H1 (cell line): ENCODE results near the gene DNAJC22. TPM values are rescaled to one million over a fixed set of nuclear protein-coding genes. Genes with fewer than 3 reads are reported as not detected.

Experiments used
- CTCF ChIA-PET: fragments of 300-600 bp; sonication (Branson Sonifier 250); formaldehyde crosslinking; loops from one replicate; lab custom pipeline; 2021; ENCODE audit not compliant: partially characterized antibody; lab: Charles Lee
- POLR2A ChIA-PET: fragments of 300-600 bp; sonication (Branson Sonifier 250); formaldehyde crosslinking; loops from one replicate; lab custom pipeline; 2021; ENCODE audit warnings: inconsistent platforms; ENCODE audit not compliant: partially characterized antibody; lab: Charles Lee
- DNase-seq, 2 experiments: peaks; one replicate each; pipeline versions ENCODE4 v3.0.0 to v3.0.0-alpha.2; 2010 to 2022; ENCODE audit warnings: low spot score in 2 of 2, low read depth in 1 of 2, mixed read lengths in 1 of 2
- FAIRE-seq: peaks from 2 replicates; lab custom pipeline; 2011; peaks lifted over from hg19 to GRCh38; lab: Jason Lieb, UNC
- H2AFZ ChIP-seq: 2 replicates; pipeline ENCODE4 v1.8.1; 2012; ENCODE audit warnings: low read length, inconsistent platforms
- H2AK5ac ChIP-seq: 2 replicates; pipeline ENCODE4 v1.6.1; 2013; ENCODE audit warnings: low read depth, low read length
- H2BK120ac ChIP-seq: replicated peaks from 2 replicates; pipeline ENCODE3; 2013; ENCODE audit warnings: low read depth, low read length, inconsistent platforms
- H2BK12ac ChIP-seq: 2 replicates; pipeline ENCODE4 v1.6.1; 2013; ENCODE audit warnings: low read depth, low read length
- H2BK15ac ChIP-seq: 2 replicates; pipeline ENCODE4 v1.6.1; 2013; ENCODE audit warnings: low read length
- H2BK20ac ChIP-seq: 2 replicates; pipeline ENCODE4 v1.6.1; 2013; ENCODE audit warnings: low read length
- H2BK5ac ChIP-seq: 2 replicates; pipeline ENCODE4 v1.6.1; 2013; ENCODE audit warnings: low read depth, low read length
- H3K14ac ChIP-seq: 2 replicates; pipeline ENCODE4 v1.6.1; 2013; ENCODE audit warnings: inconsistent platforms; ENCODE audit not compliant: insufficient read length
- H3K18ac ChIP-seq: 2 replicates; pipeline ENCODE4 v1.6.1; 2013; ENCODE audit warnings: low read length; ENCODE audit errors: extremely low read depth
- H3K23ac ChIP-seq: 2 replicates; pipeline ENCODE4 v1.6.1; 2013; ENCODE audit warnings: inconsistent platforms; ENCODE audit not compliant: insufficient read length
- H3K23me2 ChIP-seq: 2 replicates; pipeline ENCODE4 v1.6.1; 2013; ENCODE audit warnings: low read depth, low read length
- H3K27ac ChIP-seq: 2 replicates; pipeline ENCODE4 v1.6.1; 2011; ENCODE audit warnings: low read depth, low read length, inconsistent platforms
- H3K27me3 ChIP-seq, 4 experiments: replicated peaks in 1 of 4; 1 replicate in 1 of 4; 2 replicates in 3 of 4; pipeline versions ENCODE4 v1.6.1 to v1.8.1; 2011 to 2013; ENCODE audit warnings: low read length in 3 of 4, mild to moderate bottlenecking in 3 of 4, inconsistent platforms in 2 of 4, mixed read lengths in 2 of 4, moderate library complexity in 1 of 4; ENCODE audit not compliant: control insufficient read depth in 3 of 4, insufficient read depth in 3 of 4; ENCODE audit errors: extremely low read depth in 1 of 4
- H3K36me3 ChIP-seq, 4 experiments: 2 replicates each; pipeline versions ENCODE4 v1.6.1 to v1.8.1; 2011 to 2013; ENCODE audit warnings: mild to moderate bottlenecking in 4 of 4, low read length in 3 of 4, moderate library complexity in 2 of 4, control low read depth in 1 of 4, inconsistent platforms in 1 of 4; ENCODE audit not compliant: insufficient read depth in 4 of 4, control insufficient read depth in 2 of 4
- H3K4ac ChIP-seq: replicated peaks from 2 replicates; pipeline ENCODE3; 2013; ENCODE audit warnings: low read length, low read depth, mixed read lengths, inconsistent platforms; ENCODE audit not compliant: insufficient read length
- H3K4me1 ChIP-seq, 4 experiments: replicated peaks in 1 of 4; 1 replicate in 1 of 4; 2 replicates in 3 of 4; pipeline versions ENCODE4 v1.6.1 to v1.8.1; 2011 to 2013; ENCODE audit warnings: low read length in 3 of 4, inconsistent platforms in 2 of 4, mixed read lengths in 1 of 4; ENCODE audit not compliant: insufficient read depth in 4 of 4, control insufficient read depth in 3 of 4
- H3K4me2 ChIP-seq, 2 experiments: 2 replicates each; pipeline versions ENCODE4 v1.6.1 to v1.8.1; 2011 to 2013; ENCODE audit warnings: low read depth in 2 of 2, low read length in 2 of 2, control low read depth in 1 of 2, inconsistent platforms in 1 of 2, mild to moderate bottlenecking in 1 of 2; ENCODE audit not compliant: insufficient read depth in 1 of 2
- H3K4me3 ChIP-seq, 4 experiments: fragments of 200-600, 300-600 bp in 1 of 4; sonication (generic), shearing (Covaris generic), sonication (Bioruptor Twin) in 1 of 4; 2 replicates each; pipeline versions ENCODE4 v1.5.1 to v1.8.1; 2011 to 2016; ENCODE audit warnings: low read length in 4 of 4, low read depth in 3 of 4, control low read depth in 2 of 4, inconsistent platforms in 2 of 4, mild to moderate bottlenecking in 2 of 4, mixed read lengths in 1 of 4, moderate library complexity in 1 of 4; ENCODE audit not compliant: insufficient read depth in 2 of 4; ENCODE audit errors: extremely low read depth in 1 of 4
- H3K56ac ChIP-seq: replicated peaks from 2 replicates; pipeline ENCODE3; 2013; ENCODE audit warnings: low read depth, mild to moderate bottlenecking, mixed read lengths, low read length, inconsistent platforms; ENCODE audit not compliant: insufficient read length
- H3K79me1 ChIP-seq: 2 replicates; pipeline ENCODE4 v1.6.1; 2013; ENCODE audit warnings: low read depth, low read length, control low read depth
- H3K79me2 ChIP-seq, 2 experiments: 2 replicates each; pipeline versions ENCODE4 v1.6.1 to v1.8.1; 2012 to 2013; ENCODE audit warnings: low read length in 2 of 2, mild to moderate bottlenecking in 2 of 2, inconsistent platforms in 1 of 2; ENCODE audit not compliant: insufficient read depth in 2 of 2, control insufficient read depth in 1 of 2
- H3K9ac ChIP-seq, 4 experiments: replicated peaks in 1 of 4; 1 replicate in 1 of 4; 2 replicates in 3 of 4; pipeline versions ENCODE4 v1.6.1 to v1.8.1; 2011 to 2013; ENCODE audit warnings: low read depth in 3 of 4, low read length in 3 of 4, control low read depth in 2 of 4, mild to moderate bottlenecking in 2 of 4, moderate library complexity in 2 of 4, inconsistent platforms in 1 of 4; ENCODE audit errors: extremely low read depth in 1 of 4
- H3K9me3 ChIP-seq, 2 experiments: 2 replicates each; pipeline versions ENCODE4 v1.6.1 to v1.8.1; 2012 to 2013; ENCODE audit warnings: mild to moderate bottlenecking in 2 of 2, moderate library complexity in 2 of 2, control low read depth in 1 of 2, inconsistent platforms in 1 of 2, low read depth in 1 of 2, low read length in 1 of 2, mixed read lengths in 1 of 2; ENCODE audit not compliant: insufficient read depth in 2 of 2
- H4K20me1 ChIP-seq, 2 experiments: replicated peaks in 1 of 2; 2 replicates each; pipeline versions ENCODE3 to v1.8.1; 2011 to 2013; ENCODE audit warnings: inconsistent platforms in 2 of 2, low read length in 2 of 2, mild to moderate bottlenecking in 1 of 2; ENCODE audit not compliant: insufficient read depth in 2 of 2, control insufficient read depth in 1 of 2
- H4K5ac ChIP-seq: 2 replicates; pipeline ENCODE4 v1.6.1; 2013; ENCODE audit warnings: low read length, low read depth, mixed read lengths, inconsistent platforms; ENCODE audit not compliant: insufficient read length
- H4K8ac ChIP-seq: 2 replicates; pipeline ENCODE4 v1.8.0; 2013; ENCODE audit warnings: mild to moderate bottlenecking, moderate library complexity, low read length, inconsistent platforms; ENCODE audit not compliant: insufficient read depth; ENCODE audit errors: extremely low read depth
- H4K91ac ChIP-seq: replicated peaks from 2 replicates; pipeline ENCODE3; 2013; ENCODE audit warnings: low read length, mixed read lengths, inconsistent platforms; ENCODE audit not compliant: insufficient read length
- CHD2 ChIP-seq: IDR thresholded peaks from 2 replicates; pipeline ENCODE4 v1.6.1; 2012; ENCODE audit warnings: low read length, improper control_type of control experiment
- EGR1 ChIP-seq: IDR thresholded peaks from 2 replicates; pipeline ENCODE4 v1.6.1; 2011; ENCODE audit warnings: low read depth, low read length, borderline replicate concordance
- GABPA ChIP-seq: IDR thresholded peaks from 2 replicates; pipeline ENCODE4 v1.6.1; 2011; ENCODE audit warnings: mild to moderate bottlenecking, low read length, moderate library complexity, borderline replicate concordance; ENCODE audit not compliant: insufficient read depth
- HDAC2 ChIP-seq, 2 experiments: fragments of 300-600 bp in 1 of 2; sonication (generic) in 1 of 2; IDR thresholded peaks; 2 replicates each; pipeline ENCODE4 v1.6.1; 2011 to 2012; ENCODE audit warnings: low read depth in 2 of 2, low read length in 2 of 2, mild to moderate bottlenecking in 2 of 2, moderate library complexity in 2 of 2, borderline replicate concordance in 1 of 2, inconsistent platforms in 1 of 2
- HDAC6 ChIP-seq: IDR thresholded peaks from one replicate; pipeline ENCODE4 v1.7.1; 2012; ENCODE audit warnings: low read depth, mild to moderate bottlenecking, inconsistent platforms, low read length, moderate library complexity
- SP4 ChIP-seq: IDR thresholded peaks from 2 replicates; pipeline ENCODE4 v1.6.1; 2012; ENCODE audit warnings: low read length, inconsistent platforms
- WGBS, 2 experiments: shearing (Covaris generic) in 1 of 2; methylation state at CpG; one replicate each; pipeline versions ENCODE4 v1.1.6 to v1.1.7; 2013 to 2015; ENCODE audit warnings: low lambda C conversion rate in 2 of 2, mixed read lengths in 2 of 2, inconsistent platforms in 1 of 2, low coverage in 1 of 2, missing lambda C conversion rate in 1 of 2; ENCODE audit not compliant: insufficient replicate concordance in 2 of 2, insufficient coverage in 1 of 2, insufficient read length in 1 of 2; ENCODE audit errors: extremely low coverage in 1 of 2, missing lambda C conversion rate in 1 of 2; 5-methylcytosine and 5-hydroxymethylcytosine counted together
- long read RNA-seq, 2 experiments: library from RNA in 1 of 2; library from capped mRNA in 1 of 2; stranded (forward); transcript quantifications; one replicate each; pipeline ENCODE4 v2.0.0, GENCODE V29; 2021; ENCODE audit warnings: inconsistent platforms in 1 of 2
- polyA minus RNA-seq, 3 experiments: library from RNA; depleted of rRNA, polyadenylated mRNA; stranded (reverse); fragments of >200 nt; gene quantifications; 1 replicate in 2 of 3; 2 replicates in 1 of 3; pipeline ENCODE4 v1.2.3, GENCODE V29; 2011
- polyA plus RNA-seq, 7 experiments: library from polyadenylated mRNA; depleted of rRNA in 3 of 7; stranded (reverse) in 5 of 7; unstranded in 2 of 7; fragments of >200 nt in 5 of 7; fragments of 200-250 nt in 2 of 7; gene quantifications; 1 replicate in 5 of 7; 2 replicates in 1 of 7; 4 replicates in 1 of 7; pipeline versions ENCODE4 v1.2.1 to v1.2.3, GENCODE V29; 2011 to 2013; ENCODE audit warnings: missing spikeins in 2 of 7, mixed read lengths in 2 of 7
- total RNA-seq: library from RNA; stranded (reverse); fragmentation: NEBNext Ultra II Directional; extraction: Animal tissue kit (Norgen Biotek cat#: 25700); gene quantifications from 2 replicates; pipeline ENCODE4 v1.2.1, GENCODE V29; 2021

DNAJC22 gene
- 0.13 and 0.39 TPM in 2 replicates for total RNA-seq
- polyA plus RNA-seq (2011; rRNA removed), result 0.19 and 0.20 TPM in 2 replicates
- polyA plus RNA-seq (2011; cell fraction: cytosol; rRNA removed), result 0.19 TPM
- 0.39 TPM for polyA plus RNA-seq (2011; cell fraction: nucleus; rRNA removed)
- 0.05 to 0.51 TPM (median 0.25 TPM) in 4 replicates for polyA plus RNA-seq (2012, experiment 1 of 2)
- not detected for polyA plus RNA-seq (2012, experiment 2 of 2)
- polyA plus RNA-seq (2013, experiment 1 of 2), result 0.24 TPM
- 0.48 TPM for polyA plus RNA-seq (2013, experiment 2 of 2)
- 0.22 and 0.50 TPM in 2 replicates for polyA minus RNA-seq (2011; rRNA and poly(A)+ RNA removed)
- polyA minus RNA-seq (2011; cell fraction: cytosol; rRNA and poly(A)+ RNA removed), result not detected
- polyA minus RNA-seq (2011; cell fraction: nucleus; rRNA and poly(A)+ RNA removed), result 0.40 TPM
- long read RNA-seq, experiment 1, result 0 reads
- long read RNA-seq, experiment 2, result 0 reads

- no peaks in the 10 kb centered on the region; a peak in 1 of 8 replicates for H3K36me3 ChIP-seq
- H3K4me3 ChIP-seq, result peak within 1 kb of the TSS; percentile 25 to 69 (median 40); a peak in 7 of 8 replicates
- no peak within 1 kb of the TSS for H4K5ac ChIP-seq
- H2AFZ ChIP-seq, result no peak within 1 kb of the TSS
- H2BK20ac ChIP-seq, result no peak within 1 kb of the TSS
- FAIRE-seq, result no peak
- no peak within 1 kb of the TSS for H2BK120ac ChIP-seq
- H4K20me1 ChIP-seq, result peaks cover 10 to 18% of the 10 kb centered on the region in 2 experiments
- H4K8ac ChIP-seq, result peak within 1 kb of the TSS; percentile 76
- no peak within 1 kb of the TSS; the same call in 1 of the 2 replicates for H3K18ac ChIP-seq
- no peak within 1 kb of the TSS for H3K9ac ChIP-seq
- H4K91ac ChIP-seq, result no peak within 1 kb of the TSS
- peak within 1 kb of the TSS; percentile 45 to 80 for H3K4me2 ChIP-seq
- peak within 1 kb of the TSS; percentile 52; the same call in 1 of the 2 replicates for H2BK12ac ChIP-seq
- no peak within 1 kb of the TSS for H3K4ac ChIP-seq
- H3K56ac ChIP-seq, result no peak within 1 kb of the TSS
- POLR2A ChIA-PET, result interaction anchor here (1.0 to 3.1 kb wide), 10 partner anchors 10 to 191 kb away, joined by 3 to 32 read pairs (median 6); partner anchors contain the start of genes C1QL4, PRPH, SPATS2 and TROAP
- no peak within 1 kb of the TSS for H2BK15ac ChIP-seq
- peaks cover 9% of the 10 kb centered on the region for H3K23me2 ChIP-seq
- no peaks in the 10 kb centered on the region for H3K79me1 ChIP-seq
- no peak within 1 kb of the TSS for H3K23ac ChIP-seq
- peak in 1 of 2 experiments; percentile 77 for DNase-seq
- no peak within 1 kb of the TSS for H2BK5ac ChIP-seq
- CTCF ChIA-PET, result interaction anchor here (0.5 to 26.7 kb wide), 35 partner anchors 8 to 723 kb away, joined by 3 to 538 read pairs (median 6); partner anchors contain the start of genes C1QL4, PRPH, SPATS2 and TROAP
- no peak within 1 kb of the TSS for H3K14ac ChIP-seq
- H2AK5ac ChIP-seq, result no peak within 1 kb of the TSS
- H3K79me2 ChIP-seq, result no peaks in the 10 kb centered on the region
- H3K9me3 ChIP-seq, result no peaks in the 10 kb centered on the region
- peaks cover 4 to 22% (median 15%) of the 10 kb centered on the region in 4 experiments for H3K4me1 ChIP-seq
- WGBS, 2 experiments, result 2% methylated on average over 47 of the region's 47 CpGs; no CpG with 5 or more reads in 1 of the 2 experiments
- peaks cover 52 to 80% (median 75%) of the 10 kb centered on the region in 4 experiments for H3K27me3 ChIP-seq
- no peak within 1 kb of the TSS for H3K27ac ChIP-seq
- TF ChIP-seq HDAC6 (no peak), SP4 (no peak), CHD2 (no peak), GABPA (no peak), EGR1 (peak; percentile 81; the same call in 1 of the 2 replicates), HDAC2 (IDR thresholded peaks at IDR 0.05; ENCODE audit: borderline replicate concordance in 1 of 2, low read depth in 2 of 2, low read length in 2 of 2) (0 out of 4 replicates have a peak, but pooled peaks of 1 of the 2 experiments have one; percentile 2)
Observed at GRCh38 chr12:49346659-49347310, at the start of gene DNAJC22. TSS of gene DNAJC22 (plus strand) at chr12:49346888. CDS start at chr12:49348873, 1,985 bp downstream.
